Hematopoietic multipotent progenitor cell treated with erythropoietin and hydrocortisone succinate and interleukin-3 and kit ligand, for 4 days (in vitro differentiated cells): ENCODE results near the gene CLDN9.

Experiments used
- DNase-seq: peaks from one replicate; pipeline ENCODE4 v3.0.0-alpha.2; 2015

Gene CLDN9, protein sequence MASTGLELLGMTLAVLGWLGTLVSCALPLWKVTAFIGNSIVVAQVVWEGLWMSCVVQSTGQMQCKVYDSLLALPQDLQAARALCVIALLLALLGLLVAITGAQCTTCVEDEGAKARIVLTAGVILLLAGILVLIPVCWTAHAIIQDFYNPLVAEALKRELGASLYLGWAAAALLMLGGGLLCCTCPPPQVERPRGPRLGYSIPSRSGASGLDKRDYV

DNA sequence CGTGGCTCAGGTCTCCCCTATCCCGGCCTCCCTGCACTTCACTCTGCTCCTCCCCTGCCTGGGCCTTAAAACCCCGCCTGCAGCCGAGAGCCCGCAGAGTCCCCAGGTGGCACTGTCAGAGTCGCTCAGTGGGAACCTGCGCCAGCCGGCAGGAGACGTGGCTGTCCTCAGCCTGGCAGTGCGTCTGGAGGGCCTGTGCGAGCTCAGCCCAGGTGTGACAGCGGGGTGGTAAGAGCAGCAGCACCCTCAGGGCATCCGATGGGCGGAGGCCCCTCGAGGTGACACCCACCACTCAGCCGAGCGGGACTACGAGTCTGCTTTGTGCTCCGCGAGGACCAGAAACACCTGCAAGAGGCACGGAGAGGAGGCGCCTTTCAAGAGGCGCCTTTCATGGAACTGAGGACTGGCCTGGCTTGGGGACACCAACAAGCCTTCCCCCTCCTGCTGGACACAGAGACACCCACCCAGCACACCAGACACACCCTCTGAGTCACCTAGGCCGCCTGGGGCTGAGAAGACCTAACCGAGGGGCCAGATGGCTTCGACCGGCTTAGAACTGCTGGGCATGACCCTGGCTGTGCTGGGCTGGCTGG is at the start of gene CLDN9:
CLDN9 (plus strand) TSS at position 96 of the 593 bp plus-strand sequence; CDS start at position 536, 440 bp downstream.
- DNase-seq: no peak

DNA sequence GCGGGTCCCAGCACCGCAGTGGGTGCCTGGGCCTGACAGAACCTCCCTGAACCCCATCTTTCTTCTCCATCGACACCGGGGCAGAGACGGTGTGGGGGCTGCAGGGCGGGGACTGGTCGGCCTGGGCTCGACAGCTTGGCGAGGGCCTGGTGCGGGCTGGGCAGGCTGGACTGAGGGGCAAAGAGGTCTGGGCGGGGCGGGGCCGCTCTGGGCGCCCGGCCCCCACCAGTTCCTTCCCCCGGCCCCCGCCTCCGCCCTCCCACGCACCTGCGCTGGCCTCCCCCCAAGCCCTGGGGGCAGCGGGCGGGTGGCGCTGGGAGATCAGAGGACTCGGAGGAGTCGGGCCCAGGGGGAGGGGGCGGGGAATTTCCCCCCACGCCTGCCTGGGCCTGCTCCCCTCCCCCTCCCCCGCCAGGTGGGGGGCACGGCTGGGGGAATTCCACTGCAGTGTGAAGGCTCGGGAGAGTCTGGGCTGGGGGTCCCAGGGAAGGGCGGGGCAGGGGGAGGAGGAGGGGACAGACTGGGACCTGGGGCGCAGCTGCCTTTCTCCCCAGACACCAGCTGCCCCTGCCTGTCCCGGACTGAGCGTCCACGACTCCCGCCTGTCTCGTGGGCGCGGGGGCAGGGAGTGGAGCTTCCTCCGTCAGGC is 49.5 kb upstream of the CLDN9 start:
- no peak for DNase-seq

DNA sequence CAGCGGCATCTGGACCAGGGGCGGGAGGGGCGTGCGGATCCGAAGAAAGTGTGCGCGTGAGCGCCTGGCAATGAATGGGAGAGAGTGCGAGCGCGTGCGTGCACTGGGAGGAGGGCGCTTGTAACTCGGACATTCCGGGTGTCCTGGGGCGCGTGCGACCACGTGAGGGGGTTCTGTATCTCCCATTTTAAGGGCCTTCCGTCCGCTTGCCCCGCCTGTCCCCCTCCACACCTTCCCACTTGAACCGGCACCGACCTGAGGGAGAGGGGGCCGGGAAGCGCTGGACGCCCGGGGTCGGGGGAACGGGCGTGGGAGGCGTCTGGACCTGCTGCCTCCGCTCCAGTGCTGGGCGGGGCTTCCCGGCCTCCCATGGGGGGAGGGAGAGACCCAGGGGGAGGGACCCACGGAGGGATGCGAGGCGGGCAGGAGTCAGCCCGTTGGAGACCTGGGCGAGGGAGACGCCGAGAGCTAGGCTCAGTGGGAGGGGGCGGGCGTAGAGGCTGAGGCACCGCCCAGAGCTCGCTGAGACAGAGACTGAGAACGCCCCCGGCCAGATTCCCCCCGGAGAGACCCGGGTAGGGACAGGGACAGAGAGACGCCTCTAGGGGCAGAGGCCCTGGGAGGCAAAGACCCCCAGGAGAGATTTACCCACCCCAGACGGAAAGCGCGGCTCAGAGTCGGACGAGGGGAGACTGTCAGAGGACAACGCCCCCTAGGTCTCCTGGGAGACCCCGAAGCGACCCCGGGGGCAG is 48.8 kb upstream of the CLDN9 start, which contains the start of gene KREMEN2:
KREMEN2 (plus strand) TSS at position 553 of the 752 bp plus-strand sequence. CDS start 246 bp downstream, outside the sequence.
- DNase-seq: peak; percentile 33

DNA sequence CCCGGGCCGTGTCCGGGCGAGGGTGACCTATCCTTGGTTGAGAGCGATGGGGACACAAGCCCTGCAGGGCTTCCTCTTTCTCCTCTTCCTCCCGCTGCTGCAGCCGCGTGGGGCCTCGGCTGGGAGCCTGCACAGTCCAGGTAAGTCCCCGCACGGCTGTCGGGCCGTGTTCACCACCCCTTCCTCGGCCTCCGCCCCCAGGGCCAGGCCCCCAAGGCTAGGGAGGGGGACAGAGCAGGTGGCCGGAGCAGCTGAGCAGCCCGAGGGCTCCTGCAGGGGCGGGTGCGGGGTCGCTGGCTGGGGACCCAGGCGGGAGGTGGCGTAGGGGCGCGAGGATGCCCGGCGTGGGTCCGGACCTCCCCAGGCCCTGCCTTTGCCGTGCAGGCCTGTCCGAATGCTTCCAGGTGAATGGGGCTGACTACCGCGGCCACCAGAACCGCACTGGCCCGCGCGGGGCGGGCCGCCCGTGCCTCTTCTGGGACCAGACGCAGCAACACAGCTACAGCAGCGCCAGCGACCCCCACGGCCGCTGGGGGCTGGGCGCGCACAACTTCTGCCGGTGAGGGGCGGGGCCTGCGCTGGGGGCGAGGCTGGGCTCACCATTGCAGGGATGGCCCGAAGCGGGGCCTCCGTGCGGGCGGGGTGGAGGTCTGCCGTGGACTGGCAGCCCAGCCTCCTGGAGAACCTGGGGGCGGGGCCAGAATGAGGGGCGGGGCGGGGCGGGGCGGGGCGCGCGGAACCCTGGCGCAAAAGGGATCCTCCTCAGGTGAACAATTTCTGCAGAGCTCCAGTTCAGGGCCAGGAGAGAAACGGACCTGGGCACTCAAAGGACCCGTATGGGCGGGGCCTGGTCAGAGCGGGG is 48.0 kb upstream of the CLDN9 start:
- DNase-seq: peak; percentile 83

DNA sequence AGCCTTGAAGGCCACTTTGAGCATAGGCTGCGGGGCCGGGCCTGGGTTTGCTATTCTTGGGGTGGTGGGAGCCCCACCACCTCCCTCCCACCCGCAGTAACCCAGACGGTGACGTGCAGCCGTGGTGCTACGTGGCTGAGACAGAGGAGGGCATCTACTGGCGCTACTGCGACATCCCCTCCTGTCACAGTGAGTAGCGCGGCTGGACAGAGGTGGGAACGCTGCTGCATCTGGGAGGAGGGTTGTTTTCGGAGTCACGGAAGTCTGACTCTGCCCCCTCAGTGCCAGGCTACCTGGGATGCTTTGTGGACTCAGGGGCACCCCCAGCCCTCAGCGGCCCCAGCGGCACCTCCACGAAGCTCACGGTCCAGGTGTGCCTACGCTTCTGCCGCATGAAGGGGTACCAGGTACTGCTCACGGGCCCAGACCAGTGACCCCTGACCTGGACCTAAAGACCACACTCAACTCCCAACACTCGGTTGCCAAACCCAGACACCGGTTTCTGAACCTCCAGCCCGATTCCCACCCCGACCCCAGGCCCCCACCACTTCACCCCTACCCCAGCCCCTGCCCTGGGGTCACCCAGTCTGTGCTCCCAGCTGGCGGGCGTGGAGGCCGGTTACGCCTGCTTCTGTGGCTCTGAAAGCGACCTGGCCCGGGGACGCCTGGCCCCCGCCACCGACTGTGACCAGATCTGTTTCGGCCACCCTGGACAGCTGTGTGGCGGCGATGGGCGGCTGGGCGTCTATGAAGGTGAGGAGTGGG is 46.5 kb upstream of the CLDN9 start:
- DNase-seq: no peak

DNA sequence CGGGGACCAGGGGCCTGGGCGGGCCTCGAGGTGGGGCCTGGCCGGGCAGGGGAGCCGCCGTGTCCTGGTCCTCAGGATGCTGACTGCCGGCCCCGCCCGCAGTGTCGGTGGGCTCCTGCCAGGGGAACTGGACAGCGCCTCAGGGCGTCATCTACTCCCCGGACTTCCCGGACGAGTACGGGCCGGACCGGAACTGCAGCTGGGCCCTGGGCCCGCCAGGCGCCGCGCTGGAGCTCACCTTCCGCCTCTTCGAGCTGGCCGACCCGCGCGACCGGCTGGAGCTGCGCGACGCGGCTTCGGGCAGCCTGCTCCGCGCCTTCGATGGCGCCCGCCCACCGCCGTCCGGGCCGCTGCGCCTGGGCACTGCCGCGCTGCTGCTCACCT is 45.9 kb upstream of the CLDN9 start:
- peak; percentile 33 for DNase-seq

DNA sequence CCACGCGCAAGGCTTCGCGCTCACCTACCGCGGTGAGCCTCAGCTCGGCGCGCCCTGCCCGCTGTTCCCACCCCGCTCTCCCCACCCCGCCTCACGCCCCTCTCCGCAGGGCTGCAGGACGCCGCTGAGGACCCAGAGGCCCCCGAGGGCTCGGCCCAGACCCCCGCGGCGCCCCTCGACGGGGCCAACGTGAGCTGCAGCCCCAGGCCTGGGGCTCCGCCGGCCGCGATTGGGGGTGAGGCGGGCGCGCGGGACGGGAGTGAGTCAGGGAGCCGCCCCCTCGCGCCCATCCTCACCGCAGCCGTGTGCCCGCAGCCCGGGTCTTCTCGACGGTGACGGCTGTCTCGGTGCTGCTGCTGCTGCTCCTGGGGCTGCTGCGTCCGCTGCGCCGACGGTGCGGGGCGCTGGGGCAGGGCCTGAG is 45.5 kb upstream of the CLDN9 start:
- DNase-seq: no peak

DNA sequence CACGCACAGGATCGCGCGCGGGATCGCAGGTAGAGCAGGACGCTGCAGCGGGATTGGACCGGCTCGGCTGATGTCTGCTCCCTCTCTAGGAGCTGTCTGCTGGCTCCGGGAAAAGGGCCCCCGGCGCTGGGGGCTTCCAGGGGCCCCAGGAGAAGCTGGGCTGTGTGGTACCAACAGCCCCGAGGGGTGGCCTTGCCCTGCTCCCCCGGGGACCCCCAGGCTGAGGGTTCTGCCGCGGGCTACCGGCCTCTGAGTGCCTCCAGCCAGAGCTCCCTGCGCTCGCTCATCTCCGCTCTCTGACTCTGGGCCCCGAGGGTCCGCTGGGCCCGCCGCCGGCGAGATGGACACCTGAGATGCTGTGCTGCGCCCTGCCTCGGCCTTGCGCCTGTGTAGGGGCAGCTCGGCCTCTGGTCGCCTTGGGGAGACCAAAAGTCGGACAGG is 45.0 kb upstream of the CLDN9 start:
- DNase-seq: no peak

DNA sequence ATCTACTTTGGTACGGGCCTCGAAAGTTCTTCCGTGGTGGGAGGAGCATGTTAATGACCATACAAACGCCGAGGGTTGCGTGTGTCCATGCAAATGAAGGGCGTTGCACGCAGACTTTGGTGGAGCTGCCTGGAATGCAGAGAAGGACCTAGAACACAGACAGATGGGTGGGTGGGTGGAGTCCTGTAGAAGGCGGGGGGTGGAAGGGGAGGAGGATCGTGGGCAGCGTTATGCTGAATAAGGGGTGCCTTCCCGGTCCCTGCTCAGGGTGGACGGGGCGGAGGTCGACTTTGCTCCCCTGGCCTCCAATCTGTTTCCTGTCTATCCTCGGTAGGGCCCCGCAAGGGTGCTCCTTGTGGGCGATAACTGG is 44.4 kb upstream of the CLDN9 start:
- DNase-seq: peak; percentile 69

DNA sequence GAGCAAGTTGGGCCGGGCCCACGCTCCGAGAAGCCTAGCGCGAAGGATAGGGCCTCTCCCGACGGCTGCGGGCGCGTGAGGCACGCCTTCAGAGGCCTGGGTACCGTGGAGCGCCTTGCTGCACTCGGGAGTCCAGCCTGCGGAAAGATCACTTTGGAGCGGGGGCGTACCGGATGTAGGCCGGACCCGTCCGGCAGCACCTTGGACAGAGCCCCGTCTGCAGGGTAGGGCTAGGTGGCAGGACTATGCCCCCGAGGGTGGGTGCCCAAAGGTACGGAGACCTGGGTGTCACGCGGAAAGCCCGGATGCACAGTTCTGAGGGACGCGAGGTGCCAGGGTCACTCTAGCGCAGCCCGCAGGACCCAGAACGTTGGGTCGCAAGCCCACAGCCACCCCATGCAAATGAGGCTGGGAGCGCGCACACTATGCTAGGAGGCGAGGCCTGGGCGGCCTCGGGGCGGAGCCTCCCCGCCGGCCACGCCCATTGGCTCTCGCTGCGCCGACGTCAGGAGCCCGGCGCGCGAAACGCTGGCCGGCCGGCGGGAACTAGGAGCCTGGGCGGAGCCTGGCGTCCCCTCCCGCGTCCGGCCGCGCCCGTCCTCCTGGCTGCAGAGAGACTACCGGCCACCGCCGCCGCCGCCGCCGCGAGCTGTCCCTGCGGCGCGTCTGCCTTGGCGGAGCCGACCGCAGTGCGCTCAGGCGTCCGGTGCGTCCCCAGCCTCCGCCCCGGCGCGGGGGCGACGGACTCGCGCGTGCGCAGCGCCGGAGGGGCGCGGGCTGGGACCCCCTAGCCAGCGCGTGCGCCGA is 43.8 kb upstream of the CLDN9 start, which contains the start of gene PAQR4:
PAQR4 (plus strand) TSS at position 611 of the 807 bp plus-strand sequence. CDS start 327 bp downstream, outside the sequence.
- DNase-seq: peak; percentile 95

DNA sequence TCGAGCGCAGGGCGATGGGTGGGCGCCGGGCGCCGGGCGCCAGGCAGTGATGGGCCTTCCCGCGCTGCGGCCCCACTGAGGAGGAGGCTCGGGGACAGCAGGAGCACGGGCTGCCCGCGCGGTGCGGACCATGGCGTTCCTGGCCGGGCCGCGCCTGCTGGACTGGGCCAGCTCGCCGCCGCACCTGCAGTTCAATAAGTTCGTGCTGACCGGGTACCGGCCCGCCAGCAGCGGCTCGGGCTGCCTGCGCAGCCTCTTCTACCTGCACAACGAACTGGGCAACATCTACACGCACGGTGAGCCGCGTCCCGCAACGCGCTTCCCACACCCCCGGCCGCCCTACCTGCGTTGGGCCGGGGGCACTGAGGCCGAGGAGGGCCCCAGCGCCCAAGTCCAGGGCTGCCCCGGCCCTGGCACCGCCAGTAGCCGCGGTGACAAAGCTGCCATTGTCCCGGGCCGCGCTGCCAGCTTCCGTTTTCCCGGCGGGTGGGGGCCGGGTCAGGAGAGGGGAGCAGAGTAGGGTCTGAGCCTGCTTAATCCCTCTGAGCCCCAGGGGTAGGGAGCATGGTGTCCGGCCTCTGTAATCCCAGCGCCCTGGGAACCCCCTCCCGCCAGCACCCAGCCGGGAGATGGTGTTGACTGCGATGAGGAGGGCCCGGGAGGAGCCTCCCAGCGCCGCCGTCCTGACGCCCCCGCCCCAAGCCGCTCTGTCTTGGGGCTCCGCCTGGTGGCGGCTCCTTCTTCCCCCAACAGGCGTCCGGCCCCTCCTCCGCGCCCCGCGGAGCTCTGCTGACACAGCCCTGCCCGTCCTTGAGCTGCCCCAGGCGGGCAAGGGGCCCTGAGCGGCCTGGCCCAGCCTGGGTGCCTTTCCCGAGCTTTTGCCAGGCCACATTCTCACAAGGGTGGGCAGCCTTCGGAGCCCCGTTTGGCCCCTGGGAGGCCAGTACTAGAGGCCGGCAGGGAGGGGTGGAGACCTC is 42.9 kb upstream of the CLDN9 start:
- peak; percentile 94 for DNase-seq

DNA sequence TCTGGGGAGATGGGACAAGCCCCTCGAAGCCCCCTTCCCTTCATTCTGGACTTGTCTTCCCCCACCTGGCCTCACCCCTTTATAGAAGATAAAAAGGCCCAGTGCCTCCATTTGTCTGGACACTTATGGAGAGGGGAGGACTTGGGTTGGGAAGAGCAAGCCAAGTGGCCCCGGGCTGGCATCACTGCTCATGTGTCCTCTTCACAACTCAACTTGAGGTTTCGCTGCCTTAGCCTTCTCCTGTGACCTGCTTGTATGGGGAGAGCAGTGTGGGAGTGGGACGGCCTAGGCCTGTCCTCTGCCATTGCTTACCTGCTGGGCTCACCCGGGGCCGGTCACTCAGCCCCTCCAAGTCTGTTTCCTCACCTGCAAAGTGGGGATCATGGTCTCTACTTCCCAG is 42.2 kb upstream of the CLDN9 start:
- DNase-seq: no peak

DNA sequence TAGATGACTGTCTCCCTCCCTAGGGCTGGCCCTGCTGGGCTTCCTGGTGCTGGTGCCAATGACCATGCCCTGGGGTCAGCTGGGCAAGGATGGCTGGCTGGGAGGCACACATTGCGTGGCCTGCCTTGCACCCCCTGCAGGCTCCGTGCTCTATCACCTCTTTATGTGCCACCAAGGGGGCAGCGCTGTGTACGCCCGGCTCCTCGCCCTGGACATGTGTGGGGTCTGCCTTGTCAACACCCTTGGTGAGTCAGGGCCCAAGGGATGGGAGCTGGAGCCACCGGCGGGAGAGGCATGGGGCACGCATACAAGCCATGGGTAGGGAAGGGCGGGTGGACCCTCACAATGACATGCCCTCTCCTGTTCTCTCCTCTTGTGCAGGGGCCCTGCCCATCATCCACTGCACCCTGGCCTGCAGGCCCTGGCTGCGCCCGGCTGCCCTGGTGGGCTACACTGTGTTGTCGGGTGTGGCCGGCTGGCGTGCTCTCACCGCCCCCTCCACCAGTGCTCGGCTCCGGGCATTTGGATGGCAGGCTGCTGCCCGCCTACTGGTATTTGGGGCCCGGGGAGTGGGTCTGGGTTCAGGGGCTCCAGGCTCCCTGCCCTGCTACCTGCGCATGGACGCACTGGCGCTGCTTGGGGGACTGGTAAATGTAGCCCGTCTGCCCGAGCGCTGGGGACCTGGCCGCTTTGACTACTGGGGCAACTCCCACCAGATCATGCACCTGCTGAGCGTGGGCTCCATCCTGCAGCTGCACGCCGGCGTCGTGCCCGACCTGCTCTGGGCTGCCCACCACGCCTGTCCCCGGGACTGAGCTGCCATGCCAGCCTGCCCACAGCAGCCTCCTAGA is 41.4 kb upstream of the CLDN9 start:
- no peak for DNase-seq

DNA sequence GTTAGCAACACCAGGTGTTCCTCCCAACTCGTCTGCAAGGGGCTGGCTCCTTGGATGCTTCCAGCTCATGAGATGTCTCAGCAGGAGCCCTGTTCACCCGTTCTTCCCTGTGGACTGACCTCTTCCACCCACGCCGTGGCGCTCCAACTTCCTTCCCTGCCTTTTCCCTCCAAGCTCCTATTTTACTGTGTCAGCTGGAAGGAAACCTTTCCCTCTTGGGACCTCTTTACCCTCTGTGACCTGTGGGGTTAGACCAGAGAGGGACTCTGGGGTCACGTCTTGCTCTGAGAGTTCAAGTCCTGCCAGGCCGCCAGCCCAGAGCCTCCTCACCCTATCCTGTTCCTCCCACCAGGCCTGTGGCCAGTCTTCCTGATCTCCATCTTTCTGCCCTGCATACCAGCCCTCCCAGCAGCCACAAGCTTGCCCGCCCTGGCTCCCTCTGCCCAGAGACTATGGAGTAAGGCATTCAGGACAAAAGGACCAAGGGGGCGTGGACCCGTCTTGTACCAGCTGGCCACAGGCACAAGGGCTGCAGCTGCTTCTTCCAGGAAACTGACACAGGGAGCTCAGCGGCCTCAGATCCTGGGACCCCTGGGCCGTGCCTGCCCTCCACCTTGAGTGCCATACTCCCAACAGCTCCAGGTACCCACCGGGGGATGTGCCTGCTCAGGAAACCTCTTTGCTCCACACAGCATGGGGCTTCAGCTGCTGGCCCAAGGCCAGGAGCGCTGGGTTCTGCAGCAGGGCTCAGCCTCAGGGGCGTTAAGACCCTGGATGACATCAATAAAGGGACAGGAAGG is 40.5 kb upstream of the CLDN9 start:
- no peak for DNase-seq

DNA sequence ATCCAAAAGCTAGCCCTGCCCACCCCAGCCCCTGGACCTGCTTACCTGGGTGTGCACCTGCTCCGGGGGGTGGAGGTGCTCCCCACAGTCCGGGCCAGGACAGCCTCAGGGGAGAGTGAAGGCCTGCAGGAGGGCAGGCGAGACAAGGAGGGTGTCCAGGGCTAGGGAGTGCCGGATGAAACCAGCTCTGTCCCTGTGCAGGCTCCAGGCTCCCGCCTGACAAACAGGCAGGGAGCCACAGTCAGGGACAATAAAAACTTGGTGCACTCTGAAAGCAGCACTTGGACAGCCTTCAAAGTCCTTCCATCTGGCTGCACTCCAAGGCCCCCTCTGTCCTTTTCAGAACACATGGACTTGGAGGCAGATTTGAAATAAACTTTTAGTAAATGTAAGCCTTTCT is 39.6 kb upstream of the CLDN9 start:
- DNase-seq: no peak

DNA sequence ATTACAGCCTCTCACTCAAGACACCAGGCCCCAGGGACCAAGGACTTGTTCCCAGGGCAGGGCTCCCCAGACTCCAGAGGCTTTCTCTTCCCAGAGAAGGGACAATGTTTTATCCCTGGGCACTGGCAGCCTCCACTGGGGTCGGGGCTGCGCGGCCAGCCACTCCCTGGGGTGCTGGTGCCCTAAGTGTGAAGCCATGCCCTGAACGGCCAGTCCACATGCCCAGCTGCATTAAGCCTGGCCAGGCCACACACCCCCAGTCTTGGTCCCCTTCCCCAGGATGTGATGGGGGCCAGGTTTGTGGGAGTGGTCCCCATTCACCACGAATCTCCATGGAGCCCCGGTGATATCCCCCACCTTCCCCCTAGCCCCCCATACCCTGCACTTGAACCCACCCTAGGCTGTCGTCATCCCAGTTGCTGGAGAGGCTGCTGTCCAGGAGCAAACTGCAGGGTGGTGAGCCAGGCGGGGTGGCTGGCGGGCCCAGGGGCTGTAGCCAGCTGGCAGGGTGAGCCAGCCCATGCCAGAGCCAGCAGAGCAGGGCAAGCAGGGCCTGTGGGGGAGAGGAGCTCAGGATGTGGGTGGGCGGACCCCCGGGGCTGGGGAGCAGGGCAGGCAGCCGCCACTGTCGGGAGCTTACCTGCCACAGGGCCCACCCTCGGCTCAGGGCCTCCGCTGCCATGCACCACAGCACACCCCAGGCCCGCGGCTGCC is 39.0 kb upstream of the CLDN9 start:
- no peak for DNase-seq
